Stimulated activated CD8-positive, alpha-beta memory T cell treated with anti-CD3 and anti-CD28 coated beads, Interleukin-7, amount 100 ng/mL, for 4 hours (primary cell): ENCODE measurements around the gene AP3S1.
"Not testable (repeated sequence)": the region's sequence is repeated elsewhere in the genome, so short reads cannot be mapped to it uniquely, and the experiment has no call there.

Source experiments
- DNase-seq, 2 donors: peaks; one replicate each; pipeline ENCODE4 v3.0.0-alpha.2; 2020; ENCODE audit warnings: low read depth in 2 of 2

Gene AP3S1

GRCh38 chr5:115872447-115872846 lies 30.7 kb downstream of the AP3S1 start:
- no peak for DNase-seq

- no peak for DNase-seq
Measured at GRCh38 chr5:115873392-115873791, 31.7 kb downstream of the AP3S1 start.

GRCh38 chr5:115875447-115875846 lies 33.7 kb downstream of the AP3S1 start:
- no peak for DNase-seq

- DNase-seq, result not testable (repeated sequence)
Measured at GRCh38 chr5:115877342-115877741, 35.6 kb downstream of the AP3S1 start.

GRCh38 chr5:115882434-115882833 lies 40.7 kb downstream of the AP3S1 start:
- DNase-seq, result not testable (repeated sequence)

GRCh38 chr5:115884704-115885103 lies 43.0 kb downstream of the AP3S1 start:
- DNase-seq, result no peak

GRCh38 chr5:115885208-115885607 lies 43.5 kb downstream of the AP3S1 start:
- not testable (repeated sequence) for DNase-seq

- DNase-seq, result no peak
Measured at GRCh38 chr5:115888027-115888426, 46.3 kb downstream of the AP3S1 start.

GRCh38 chr5:115892021-115892420 lies 50.3 kb downstream of the AP3S1 start:
- DNase-seq, result no peak

- no peak for DNase-seq
Measured at GRCh38 chr5:115894342-115894741, 52.6 kb downstream of the AP3S1 start.

GRCh38 chr5:115895821-115896220 lies 54.1 kb downstream of the AP3S1 start:
- no peak for DNase-seq

GRCh38 chr5:115898656-115899055 lies 56.9 kb downstream of the AP3S1 start:
- no peak for DNase-seq

GRCh38 chr5:115907177-115907576 lies 65.4 kb downstream of the AP3S1 start:
- DNase-seq, result no peak

GRCh38 chr5:115913623-115914400 lies 72.1 kb downstream of the AP3S1 start:
- DNase-seq, result not testable (repeated sequence)

- DNase-seq, result no peak
Measured at GRCh38 chr5:115920171-115920725, 78.5 kb downstream of the AP3S1 start.

GRCh38 chr5:115928578-115929407 lies 87.1 kb downstream of the AP3S1 start:
- DNase-seq, result not testable (repeated sequence)

GRCh38 chr5:115930171-115930570 lies 88.4 kb downstream of the AP3S1 start:
- not testable (repeated sequence) for DNase-seq

GRCh38 chr5:115930630-115931337 lies 89.0 kb downstream of the AP3S1 start:
- DNase-seq, result no peak

GRCh38 chr5:115932991-115933390 lies 91.3 kb downstream of the AP3S1 start:
- DNase-seq, result no peak

GRCh38 chr5:115934388-115934974 lies 92.7 kb downstream of the AP3S1 start:
- no peak for DNase-seq

- DNase-seq, result no peak
Measured at GRCh38 chr5:115936031-115936430, 94.3 kb downstream of the AP3S1 start.

- DNase-seq, result no peak
Measured at GRCh38 chr5:115939059-115939458, 97.3 kb downstream of the AP3S1 start.
